T-helper 2 cell treated with Interferon-gamma antibody and Interleukin-4, amounts not matched to agents 5 μg/mL and 100 μg/mL, for 36 hours (primary cell): Measurements from ENCODE around the gene SLC2A4.

Experiments
- DNase-seq: peaks from one replicate; pipeline ENCODE4 v3.0.0; 2021; ENCODE audit warnings: low spot score
- H3K27ac Mint-ChIP-seq: one replicate; pipeline ENCODE4 v1.8.0; 2021; ENCODE audit warnings: mild to moderate bottlenecking, mixed read lengths
- H3K27me3 Mint-ChIP-seq: one replicate; pipeline ENCODE4 v1.8.0; 2021; ENCODE audit warnings: low read depth, mixed read lengths
- H3K36me3 Mint-ChIP-seq: one replicate; pipeline ENCODE4 v1.8.0; 2021; ENCODE audit warnings: low read depth, mixed read lengths
- H3K4me1 Mint-ChIP-seq: one replicate; pipeline ENCODE4 v1.8.0; 2021; ENCODE audit warnings: low read depth, mixed read lengths
- H3K4me3 Mint-ChIP-seq: one replicate; pipeline ENCODE4 v1.8.0; 2022; ENCODE audit warnings: mild to moderate bottlenecking, moderate library complexity, mixed read lengths
- H3K9me3 Mint-ChIP-seq: one replicate; pipeline ENCODE4 v1.8.0; 2021; ENCODE audit warnings: mixed read lengths

SLC2A4 gene

GRCh38 chr17:7253082-7253481 is 28.4 kb upstream of the SLC2A4 start:
- H3K4me3 Mint-ChIP-seq: peak overlapping the region; percentile 99
- no peak for DNase-seq

GRCh38 chr17:7254511-7254910 is 27.0 kb upstream of the SLC2A4 start:
- peak overlapping the region; percentile 41 for H3K4me3 Mint-ChIP-seq
- peaks cover 45% of the 10 kb centered on the region for H3K36me3 Mint-ChIP-seq
- no peak overlapping the region for H3K27ac Mint-ChIP-seq

More at GRCh38 chr17:7253082-7253481, 28.4 kb upstream of the SLC2A4 start:
- H3K27me3 Mint-ChIP-seq: no peaks in the 10 kb centered on the region
- peaks cover 28% of the 10 kb centered on the region for H3K4me1 Mint-ChIP-seq
- no peaks in the 10 kb centered on the region for H3K9me3 Mint-ChIP-seq
- H3K36me3 Mint-ChIP-seq: peaks cover 40% of the 10 kb centered on the region
- peak overlapping the region; percentile 100 for H3K27ac Mint-ChIP-seq

DNA sequence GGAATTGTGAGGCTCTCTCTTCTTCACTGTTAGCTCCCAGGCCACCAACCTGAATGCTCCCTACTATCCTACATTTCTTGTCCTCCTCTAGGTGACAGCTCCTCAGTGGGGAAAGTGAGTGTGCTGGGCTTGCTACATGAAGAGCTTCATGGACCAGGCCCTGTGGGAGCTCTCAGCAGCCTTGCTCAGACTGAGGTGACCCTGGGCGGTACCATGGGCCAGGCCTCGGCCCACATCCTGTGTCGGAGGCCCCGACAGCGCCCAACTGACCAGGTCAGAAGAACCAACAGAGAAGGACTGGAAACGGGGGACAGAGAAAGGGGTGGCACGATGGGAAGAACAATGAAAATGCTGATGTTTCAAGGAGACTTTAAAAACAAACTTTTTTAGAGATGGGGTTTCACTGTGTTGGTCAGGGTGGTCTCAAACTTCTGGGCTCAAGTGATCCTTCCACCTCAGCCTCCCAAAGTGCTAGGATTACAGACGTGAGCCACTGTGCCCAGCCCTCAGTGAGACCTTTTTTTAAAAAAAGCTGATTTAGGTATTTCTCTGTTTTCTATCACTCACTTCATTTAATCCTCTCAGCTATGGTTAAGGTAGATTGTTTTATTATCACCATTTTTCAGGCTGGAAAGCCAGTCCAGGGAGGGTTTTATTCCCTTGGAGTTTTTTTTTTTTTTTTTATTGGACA is 24.6 kb upstream of the SLC2A4 start:
- peaks cover 3% of the 10 kb centered on the region for H3K27me3 Mint-ChIP-seq
- H3K4me3 Mint-ChIP-seq: no peak overlapping the region
- H3K9me3 Mint-ChIP-seq: no peaks in the 10 kb centered on the region
- peaks cover 40% of the 10 kb centered on the region for H3K36me3 Mint-ChIP-seq
- no peak for DNase-seq
- H3K4me1 Mint-ChIP-seq: peaks cover 14% of the 10 kb centered on the region
- H3K27ac Mint-ChIP-seq: no peak overlapping the region

More at GRCh38 chr17:7254511-7254910, 27.0 kb upstream of the SLC2A4 start:
- Mint-ChIP-seq H3K4me1 (peaks cover 20% of the 10 kb centered on the region), H3K27me3 (no peaks in the 10 kb centered on the region), H3K9me3 (no peaks in the 10 kb centered on the region)
- no peak for DNase-seq

GRCh38 chr17:7258731-7259554 is 22.6 kb upstream of the SLC2A4 start:
- Mint-ChIP-seq H3K4me3 (no peak overlapping the region), H3K4me1 (peaks cover 20% of the 10 kb centered on the region)

GRCh38 chr17:7259555-7259889 is 22.0 kb upstream of the SLC2A4 start:
- peaks cover 25% of the 10 kb centered on the region for H3K27me3 Mint-ChIP-seq
- no peaks in the 10 kb centered on the region for H3K9me3 Mint-ChIP-seq
- no peak overlapping the region for H3K4me3 Mint-ChIP-seq
- no peak for DNase-seq
- H3K4me1 Mint-ChIP-seq: peaks cover 20% of the 10 kb centered on the region
- no peak overlapping the region for H3K27ac Mint-ChIP-seq
- H3K36me3 Mint-ChIP-seq: peaks cover 27% of the 10 kb centered on the region

More at GRCh38 chr17:7258731-7259554, 22.6 kb upstream of the SLC2A4 start:
- Mint-ChIP-seq H3K27me3 (peaks cover 20% of the 10 kb centered on the region), H3K36me3 (peaks cover 29% of the 10 kb centered on the region), H3K9me3 (no peaks in the 10 kb centered on the region), H3K27ac (peak overlapping the region; percentile 15)
- no peak for DNase-seq

DNA sequence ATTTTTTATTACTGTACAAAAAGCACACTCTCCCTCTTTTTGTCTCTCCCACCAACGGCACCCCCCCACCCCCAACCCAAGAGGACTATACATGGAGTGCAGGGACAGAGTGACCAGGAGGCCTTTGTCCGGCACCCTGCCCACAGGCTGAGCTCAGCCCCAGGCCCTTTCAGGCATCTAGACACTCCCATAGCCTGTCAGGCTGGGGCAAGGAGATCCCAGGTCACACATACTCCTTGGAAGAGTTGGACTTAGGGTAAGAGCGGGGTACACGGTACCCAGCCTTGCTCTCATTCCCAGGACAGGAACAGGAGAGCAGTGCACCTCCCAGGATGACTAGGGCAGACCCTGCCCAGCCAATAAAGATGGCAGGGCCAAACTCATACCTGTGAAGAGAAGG is 21.4 kb upstream of the SLC2A4 start:
- peaks cover 18% of the 10 kb centered on the region for H3K4me1 Mint-ChIP-seq
- no peaks in the 10 kb centered on the region for H3K9me3 Mint-ChIP-seq
- no peak overlapping the region for H3K4me3 Mint-ChIP-seq
- DNase-seq: no peak
- H3K36me3 Mint-ChIP-seq: peaks cover 22% of the 10 kb centered on the region
- peaks cover 25% of the 10 kb centered on the region for H3K27me3 Mint-ChIP-seq
- no peak overlapping the region for H3K27ac Mint-ChIP-seq

GRCh38 chr17:7260651-7261378 is 20.7 kb upstream of the SLC2A4 start:
- peaks cover 25% of the 10 kb centered on the region for H3K27me3 Mint-ChIP-seq
- no peak for DNase-seq
- no peaks in the 10 kb centered on the region for H3K9me3 Mint-ChIP-seq
- H3K4me1 Mint-ChIP-seq: peaks cover 18% of the 10 kb centered on the region
- H3K4me3 Mint-ChIP-seq: peak overlapping the region; percentile 38
- no peak overlapping the region for H3K27ac Mint-ChIP-seq
- H3K36me3 Mint-ChIP-seq: peaks cover 22% of the 10 kb centered on the region

GRCh38 chr17:7261379-7262191 is 19.9 kb upstream of the SLC2A4 start:
- no peak overlapping the region for H3K27ac Mint-ChIP-seq
- H3K4me3 Mint-ChIP-seq: peak overlapping the region; percentile 45
- H3K36me3 Mint-ChIP-seq: peaks cover 16% of the 10 kb centered on the region
- peaks cover 27% of the 10 kb centered on the region for H3K27me3 Mint-ChIP-seq
- DNase-seq: no peak
- peaks cover 18% of the 10 kb centered on the region for H3K4me1 Mint-ChIP-seq
- no peaks in the 10 kb centered on the region for H3K9me3 Mint-ChIP-seq

DNA sequence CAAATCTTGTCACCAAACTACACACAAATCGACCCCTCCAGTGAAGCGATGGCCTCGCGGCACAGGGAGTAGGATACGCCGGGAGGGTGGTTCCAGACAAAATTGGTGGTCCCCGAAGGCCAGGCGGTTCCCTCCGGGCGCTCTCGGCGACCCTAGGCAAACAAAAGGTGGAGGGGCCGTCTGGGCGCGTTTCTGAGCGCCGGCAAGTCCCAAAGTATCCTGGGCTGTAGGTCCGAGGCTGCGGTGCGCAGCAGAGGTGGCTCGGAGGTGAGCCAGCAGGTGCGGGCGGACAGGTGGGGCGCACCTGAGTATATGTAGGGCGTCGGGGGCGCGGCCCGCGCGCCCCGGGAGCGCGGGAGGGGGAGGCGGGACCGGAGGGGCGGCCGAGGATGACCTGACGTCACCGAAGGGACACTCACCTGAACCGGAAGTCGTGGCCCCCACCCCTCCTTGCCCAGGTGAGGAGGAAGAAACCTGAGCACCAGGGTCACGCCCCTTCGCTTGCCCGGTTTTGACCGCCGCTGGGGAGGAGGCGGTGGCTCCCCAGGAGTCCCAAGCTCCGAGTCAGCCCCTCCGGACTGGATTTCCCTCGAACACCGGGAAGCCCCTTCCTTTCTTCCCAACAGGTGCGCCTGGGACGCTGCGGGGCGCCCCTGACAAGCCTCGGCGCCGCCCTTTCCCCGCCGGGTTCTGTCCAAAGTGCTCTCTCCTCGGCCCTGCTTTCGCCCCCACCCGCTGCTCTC is 19.2 kb upstream of the SLC2A4 start, which contains the start of gene CLDN7:
Gene CLDN7, minus strand, starts transcription at position 287 of the 743 bp plus-strand sequence. CDS start 435 bp downstream, outside the sequence.
- DNase-seq: no peak
- peak within 1 kb of the TSS; percentile 55 for H3K4me3 Mint-ChIP-seq
- H3K36me3 Mint-ChIP-seq: peaks cover 12% of the 10 kb centered on the region
- H3K27ac Mint-ChIP-seq: no peak within 1 kb of the TSS
- peaks cover 20% of the 10 kb centered on the region for H3K4me1 Mint-ChIP-seq
- H3K27me3 Mint-ChIP-seq: peaks cover 31% of the 10 kb centered on the region
- no peaks in the 10 kb centered on the region for H3K9me3 Mint-ChIP-seq

GRCh38 chr17:7262935-7263800 is 18.4 kb upstream of the SLC2A4 start:
- Mint-ChIP-seq H3K27me3 (peaks cover 31% of the 10 kb centered on the region), H3K9me3 (no peaks in the 10 kb centered on the region), H3K27ac (no peak overlapping the region), H3K4me1 (peaks cover 20% of the 10 kb centered on the region), H3K4me3 (peak overlapping the region; percentile 55), H3K36me3 (peaks cover 12% of the 10 kb centered on the region)
- no peak for DNase-seq

GRCh38 chr17:7263801-7264078 is 17.8 kb upstream of the SLC2A4 start:
- DNase-seq: no peak
- no peaks in the 10 kb centered on the region for H3K9me3 Mint-ChIP-seq
- no peak overlapping the region for H3K27ac Mint-ChIP-seq
- peaks cover 20% of the 10 kb centered on the region for H3K4me1 Mint-ChIP-seq
- peaks cover 8% of the 10 kb centered on the region for H3K36me3 Mint-ChIP-seq
- H3K4me3 Mint-ChIP-seq: peak overlapping the region; percentile 55
- H3K27me3 Mint-ChIP-seq: peaks cover 33% of the 10 kb centered on the region

DNA sequence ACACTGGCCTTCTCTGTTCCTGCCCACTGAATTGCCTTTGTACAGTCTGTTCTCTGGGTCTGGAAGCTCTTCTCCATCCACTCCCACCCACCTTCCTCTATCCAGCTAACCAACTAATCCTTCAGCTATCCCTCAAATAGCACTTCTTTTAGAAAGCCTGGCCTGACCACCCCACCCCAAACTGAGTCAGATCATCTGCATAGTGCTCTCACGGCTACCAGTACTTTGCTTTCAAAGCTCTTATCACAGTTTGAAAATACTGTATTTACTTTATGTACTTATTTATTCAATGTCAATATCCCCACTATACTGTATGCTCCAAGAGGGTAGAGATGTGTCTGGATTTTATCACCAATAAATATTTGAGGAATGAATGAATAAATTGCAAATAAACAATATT is 14.7 kb upstream of the SLC2A4 start:
- H3K27me3 Mint-ChIP-seq: peaks cover 40% of the 10 kb centered on the region
- no peak overlapping the region for H3K27ac Mint-ChIP-seq

More for the DNA sequence above, 14.7 kb upstream of the SLC2A4 start:
- Mint-ChIP-seq H3K4me3 (no peak overlapping the region), H3K4me1 (peaks cover 19% of the 10 kb centered on the region), H3K9me3 (no peaks in the 10 kb centered on the region), H3K36me3 (no peaks in the 10 kb centered on the region)
- DNase-seq: no peak
